HG03159 (cell line): ENCODE measurements around the gene TTC23.

Experiments used
- ATAC-seq: cut with Tn5 transposase; IDR thresholded peaks from one replicate; pipeline ENCODE4 v1.9.1; 2021; ENCODE audit warnings: mild to moderate bottlenecking, moderate library complexity; ENCODE audit not compliant: unreplicated experiment

The TTC23 gene

GRCh38 chr15:99139276-99139675, 110.1 kb downstream of the TTC23 start:
- no peak for ATAC-seq

GRCh38 chr15:99138491-99138982, 110.8 kb downstream of the TTC23 start:
- no peak for ATAC-seq

GRCh38 chr15:99137877-99138276, 111.5 kb downstream of the TTC23 start:
- no peak for ATAC-seq

DNA sequence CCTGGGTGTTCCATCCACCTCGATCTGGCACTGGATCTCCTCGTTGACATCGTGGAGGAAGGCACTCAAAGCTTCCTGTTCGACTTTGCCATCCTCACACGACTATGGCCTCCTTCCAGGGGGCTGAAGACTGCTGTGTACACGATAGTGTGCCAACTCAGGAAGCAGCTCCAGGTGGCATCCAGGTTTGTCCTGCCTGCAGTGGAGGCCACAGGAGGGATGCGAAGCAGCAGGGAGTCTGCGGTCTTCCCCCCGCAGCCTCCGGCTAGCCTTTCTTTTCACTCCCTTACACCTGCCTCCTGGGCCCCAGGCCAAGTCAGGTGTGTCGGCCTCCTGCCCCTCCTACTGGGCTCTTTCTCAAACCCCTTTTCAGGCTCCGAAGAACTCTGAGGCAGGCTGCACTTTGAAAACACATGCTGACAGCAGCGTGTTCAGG, 112.3 kb downstream of the TTC23 start:
- no peak for ATAC-seq

GRCh38 chr15:99135194-99135593, 114.2 kb downstream of the TTC23 start:
- ATAC-seq: peak; percentile 80

DNA sequence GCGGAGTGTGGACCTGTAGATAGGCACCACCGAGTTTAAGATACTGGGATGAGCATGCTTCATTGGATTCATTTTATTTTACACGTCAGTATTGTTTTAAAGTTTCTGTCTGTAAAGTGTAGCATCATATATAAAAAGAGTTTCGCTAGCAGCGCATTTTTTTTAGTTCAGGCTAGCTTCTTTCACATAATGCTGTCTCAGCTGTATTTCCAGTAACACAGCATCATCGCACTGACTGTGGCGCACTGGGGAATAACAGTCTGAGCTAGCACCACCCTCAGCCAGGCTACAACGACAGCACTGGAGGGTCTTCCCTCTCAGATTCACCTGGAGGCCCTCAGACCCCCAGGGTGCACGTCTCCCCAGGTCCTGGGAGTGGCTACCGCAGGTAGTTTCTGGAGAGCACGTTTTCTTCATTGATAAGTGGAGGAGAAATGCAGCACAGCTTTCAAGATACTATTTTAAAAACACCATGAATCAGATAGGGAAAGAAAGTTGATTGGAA, 115.0 kb downstream of the TTC23 start:
- ATAC-seq: no peak

DNA sequence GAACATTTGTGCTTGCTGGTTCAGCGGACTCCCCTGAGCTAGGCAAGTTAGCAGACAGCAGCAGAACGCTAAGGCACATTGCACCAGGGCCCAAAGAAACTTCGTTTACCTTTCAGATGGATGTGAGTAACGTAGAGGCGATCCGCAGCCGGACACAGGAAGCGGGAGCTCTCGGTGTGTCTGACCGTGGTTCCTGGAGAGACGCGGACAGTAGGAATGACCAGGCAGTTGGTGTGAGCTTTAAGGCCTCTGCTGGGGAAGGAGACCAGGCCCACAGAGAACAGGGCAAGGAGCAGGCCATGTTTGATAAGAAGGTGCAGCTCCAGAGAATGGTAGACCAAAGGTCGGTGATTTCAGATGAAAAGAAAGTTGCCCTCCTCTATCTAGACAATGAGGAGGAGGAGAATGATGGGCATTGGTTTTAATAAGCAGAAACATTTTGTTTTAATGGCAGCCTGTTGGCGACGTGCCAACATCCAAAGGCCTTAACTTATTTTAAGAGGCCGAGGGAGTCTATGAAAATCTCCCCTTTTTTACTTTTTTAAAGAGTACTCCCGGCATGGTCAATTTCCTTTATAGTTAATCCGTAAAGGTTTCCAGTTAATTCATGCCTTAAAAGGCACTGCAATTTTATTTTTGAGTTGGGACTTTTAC, 116.6 kb downstream of the TTC23 start:
- ATAC-seq: no peak

DNA sequence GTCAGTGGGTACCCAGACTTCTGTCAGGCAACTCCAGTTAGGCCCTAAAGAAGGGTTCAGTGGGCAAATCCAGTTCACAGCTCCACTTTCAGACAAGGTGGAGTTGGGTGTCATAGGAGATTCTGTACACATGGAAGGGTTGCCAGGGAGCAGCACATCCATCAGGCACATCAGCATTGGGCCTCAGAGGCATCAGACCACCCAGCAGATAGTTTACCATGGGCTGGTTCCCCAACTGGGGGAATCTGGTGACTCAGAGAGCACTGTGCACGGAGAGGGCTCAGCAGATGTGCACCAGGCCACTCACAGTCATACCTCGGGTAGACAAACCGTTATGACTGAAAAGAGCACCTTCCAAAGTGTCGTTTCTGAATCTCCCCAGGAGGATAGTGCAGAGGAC, 117.3 kb downstream of the TTC23 start:
- no peak for ATAC-seq

- no peak for ATAC-seq
Observed at GRCh38 chr15:99131441-99132023, 117.8 kb downstream of the TTC23 start.

GRCh38 chr15:99130765-99131440, 118.5 kb downstream of the TTC23 start:
- ATAC-seq: no peak

DNA sequence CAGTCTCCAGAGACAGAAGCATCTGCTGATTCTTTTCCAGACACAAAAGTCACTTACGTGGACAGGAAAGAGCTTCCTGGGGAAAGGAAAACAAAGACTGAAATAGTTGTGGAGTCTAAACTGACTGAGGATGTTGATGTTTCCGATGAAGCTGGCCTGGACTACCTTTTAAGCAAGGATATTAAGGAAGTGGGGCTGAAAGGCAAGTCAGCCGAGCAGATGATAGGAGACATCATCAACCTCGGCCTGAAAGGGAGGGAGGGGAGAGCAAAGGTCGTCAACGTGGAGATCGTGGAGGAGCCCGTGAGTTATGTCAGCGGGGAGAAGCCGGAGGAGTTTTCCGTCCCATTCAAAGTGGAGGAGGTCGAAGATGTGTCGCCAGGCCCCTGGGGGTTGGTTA, 119.1 kb downstream of the TTC23 start:
- ATAC-seq: no peak

GRCh38 chr15:99129644-99130043, 119.7 kb downstream of the TTC23 start:
- ATAC-seq: no peak

GRCh38 chr15:99128411-99128810, 121.0 kb downstream of the TTC23 start:
- no peak for ATAC-seq

DNA sequence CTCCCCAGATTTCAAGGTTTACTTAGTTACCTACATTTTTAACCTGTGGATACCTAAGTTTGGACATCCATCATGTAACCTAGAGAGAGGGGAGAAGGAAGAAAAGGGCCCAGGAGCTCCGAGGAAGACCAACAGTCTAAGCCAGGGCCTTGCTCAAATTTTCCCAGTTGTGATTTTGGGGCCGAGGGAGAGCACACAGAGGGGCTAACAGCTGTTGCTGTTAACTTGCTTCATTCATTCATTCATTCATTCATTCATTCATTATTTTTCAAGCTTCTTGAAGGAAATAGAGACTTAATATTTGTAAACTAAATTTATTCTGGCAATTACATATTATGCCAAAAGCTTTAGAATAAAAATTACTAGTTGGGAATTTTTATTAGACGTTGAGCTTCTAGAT, 121.6 kb downstream of the TTC23 start:
- ATAC-seq: no peak

- no peak for ATAC-seq
Observed at GRCh38 chr15:99126930-99127329, 122.5 kb downstream of the TTC23 start.

GRCh38 chr15:99126131-99126588, 123.2 kb downstream of the TTC23 start:
- no peak for ATAC-seq

DNA sequence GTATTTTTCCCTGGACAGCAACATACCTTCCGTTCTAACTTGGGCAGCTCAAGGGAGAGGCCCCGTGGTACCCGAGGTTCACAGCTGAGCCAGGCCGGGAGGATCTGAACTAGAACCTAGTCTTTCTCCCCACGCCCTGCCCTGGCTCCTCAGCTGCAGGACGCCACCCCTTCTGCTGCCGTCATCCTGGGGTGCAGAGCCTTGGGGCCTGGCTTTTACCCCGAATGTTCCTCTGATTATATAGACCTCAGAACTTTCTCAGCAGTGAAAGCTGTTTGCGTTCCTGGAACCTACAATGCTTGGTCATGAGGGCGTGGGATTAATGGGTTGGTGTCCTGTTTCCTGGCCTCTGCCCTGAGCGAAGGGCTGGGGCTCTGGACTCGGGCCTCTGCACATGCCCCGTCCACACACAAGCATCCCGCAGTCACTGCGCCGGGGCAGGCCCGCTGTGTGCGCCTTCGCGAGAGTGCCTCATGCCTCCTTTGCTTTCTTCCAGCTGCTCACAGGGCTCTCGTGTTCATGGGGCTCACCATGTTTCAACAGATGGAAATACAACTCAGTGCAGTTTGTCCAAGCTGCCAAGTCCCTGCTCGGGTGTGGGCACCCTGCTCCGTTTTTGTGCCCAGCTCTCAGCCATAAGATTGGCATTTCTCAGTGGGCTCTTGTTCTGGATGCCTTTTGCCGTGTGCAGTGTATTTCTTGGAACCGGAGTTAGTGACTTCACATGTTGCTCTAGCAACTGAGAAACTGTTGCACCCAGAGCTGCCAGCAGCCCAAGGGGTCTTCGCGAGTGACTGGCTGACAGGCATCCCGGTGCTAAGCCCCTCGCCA, 124.1 kb downstream of the TTC23 start:
- no peak for ATAC-seq

GRCh38 chr15:99124641-99125040, 124.7 kb downstream of the TTC23 start:
- ATAC-seq: no peak

GRCh38 chr15:99123713-99124451, 125.5 kb downstream of the TTC23 start:
- no peak for ATAC-seq
